ENCODE measurements around the gene SYCP2L.

Gene SYCP2L

DNA sequence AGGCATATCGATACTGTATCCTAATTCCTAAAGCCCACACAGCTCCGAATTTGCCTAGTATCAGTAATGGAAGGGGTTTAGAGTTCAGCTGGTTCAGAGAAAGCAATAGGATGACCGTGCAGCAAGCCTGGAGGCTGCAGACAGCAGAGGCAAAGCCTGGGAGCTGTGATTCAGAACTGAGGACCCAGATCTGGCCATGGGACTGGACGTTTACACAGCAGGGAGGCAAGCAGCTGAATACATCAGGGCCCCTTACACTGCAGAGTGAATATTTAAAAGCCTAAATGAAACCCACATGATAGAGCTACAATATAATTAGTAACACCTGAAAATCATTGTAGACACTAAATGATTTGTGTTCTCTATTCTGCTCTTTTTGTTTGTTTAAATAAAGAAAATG is 119.2 kb downstream of the SYCP2L start:
- intact Hi-C loops (cut with DNase I; ENCODE audit: low total_unique reads): no loop called here
- TF ChIP-seq, protein P1, sequence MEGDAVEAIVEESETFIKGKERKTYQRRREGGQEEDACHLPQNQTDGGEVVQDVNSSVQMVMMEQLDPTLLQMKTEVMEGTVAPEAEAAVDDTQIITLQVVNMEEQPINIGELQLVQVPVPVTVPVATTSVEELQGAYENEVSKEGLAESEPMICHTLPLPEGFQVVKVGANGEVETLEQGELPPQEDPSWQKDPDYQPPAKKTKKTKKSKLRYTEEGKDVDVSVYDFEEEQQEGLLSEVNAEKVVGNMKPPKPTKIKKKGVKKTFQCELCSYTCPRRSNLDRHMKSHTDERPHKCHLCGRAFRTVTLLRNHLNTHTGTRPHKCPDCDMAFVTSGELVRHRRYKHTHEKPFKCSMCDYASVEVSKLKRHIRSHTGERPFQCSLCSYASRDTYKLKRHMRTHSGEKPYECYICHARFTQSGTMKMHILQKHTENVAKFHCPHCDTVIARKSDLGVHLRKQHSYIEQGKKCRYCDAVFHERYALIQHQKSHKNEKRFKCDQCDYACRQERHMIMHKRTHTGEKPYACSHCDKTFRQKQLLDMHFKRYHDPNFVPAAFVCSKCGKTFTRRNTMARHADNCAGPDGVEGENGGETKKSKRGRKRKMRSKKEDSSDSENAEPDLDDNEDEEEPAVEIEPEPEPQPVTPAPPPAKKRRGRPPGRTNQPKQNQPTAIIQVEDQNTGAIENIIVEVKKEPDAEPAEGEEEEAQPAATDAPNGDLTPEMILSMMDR (IDR thresholded peaks at IDR 0.05): no peak
- Histone ChIP-seq H3K27ac (no peak overlapping the region), H3K9me3 (no peaks in the 10 kb centered on the region), H3K27me3 (peaks cover 0 to 4% of the 10 kb centered on the region in 2 donors), H3K4me3 (no peak overlapping the region), H3K4me1 (no peaks in the 10 kb centered on the region), H3K36me3 (no peaks in the 10 kb centered on the region)
- no peak for DNase-seq

DNA sequence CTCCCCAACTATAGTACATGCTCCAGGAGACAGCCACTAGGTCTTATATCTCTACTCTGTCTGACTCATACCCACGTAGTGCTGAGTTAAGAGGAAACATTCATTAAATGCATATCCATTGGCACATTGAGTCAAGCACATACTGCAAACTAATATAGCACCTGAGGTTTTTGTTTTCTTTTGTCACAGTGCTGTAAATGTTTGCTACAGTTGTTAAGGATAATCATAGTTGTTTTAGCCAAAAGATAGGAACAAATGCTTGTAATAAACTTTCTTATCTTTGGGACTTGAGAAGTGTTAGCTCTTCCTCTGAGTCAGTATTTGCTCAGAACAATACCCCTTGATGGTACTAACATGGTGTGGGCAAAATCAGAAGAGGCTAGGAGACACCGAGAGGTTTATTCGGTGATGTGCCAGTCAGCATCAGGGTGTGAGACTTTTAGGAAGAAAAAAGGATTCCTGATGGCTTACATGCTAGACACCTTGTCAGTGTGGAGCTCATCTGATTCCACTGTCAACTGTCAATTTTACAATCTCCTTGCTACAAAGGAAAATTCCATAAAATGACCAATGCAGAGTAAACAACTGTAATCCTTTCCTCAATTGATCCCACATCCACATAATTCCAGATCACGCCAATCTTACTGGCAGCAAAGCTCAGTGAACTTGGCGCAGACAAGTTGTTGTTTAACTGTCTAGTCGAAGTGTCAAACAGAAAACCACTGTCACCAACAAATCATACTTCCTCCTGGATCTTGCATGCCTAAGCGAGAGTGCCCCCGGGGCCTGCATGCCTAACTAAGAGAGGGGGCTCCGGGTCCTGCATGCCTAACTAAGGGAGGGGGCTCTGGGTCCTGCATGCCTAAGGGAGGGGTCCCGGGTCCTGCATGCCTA is 121.1 kb downstream of the SYCP2L start:
- no peaks in the 10 kb centered on the region for H3K36me3 ChIP-seq
- DNase-seq: no peak
- intact Hi-C loops (cut with DNase I; ENCODE audit: low total_unique reads): no loop called here
- no peaks in the 10 kb centered on the region for H3K9me3 ChIP-seq
- no peak overlapping the region for H3K4me3 ChIP-seq
- H3K27me3 ChIP-seq: peaks cover 0 to 4% of the 10 kb centered on the region in 2 donors
- TF ChIP-seq, protein P1 (IDR thresholded peaks at IDR 0.05): no peak
- no peak overlapping the region for H3K27ac ChIP-seq
- no peaks in the 10 kb centered on the region for H3K4me1 ChIP-seq

DNA sequence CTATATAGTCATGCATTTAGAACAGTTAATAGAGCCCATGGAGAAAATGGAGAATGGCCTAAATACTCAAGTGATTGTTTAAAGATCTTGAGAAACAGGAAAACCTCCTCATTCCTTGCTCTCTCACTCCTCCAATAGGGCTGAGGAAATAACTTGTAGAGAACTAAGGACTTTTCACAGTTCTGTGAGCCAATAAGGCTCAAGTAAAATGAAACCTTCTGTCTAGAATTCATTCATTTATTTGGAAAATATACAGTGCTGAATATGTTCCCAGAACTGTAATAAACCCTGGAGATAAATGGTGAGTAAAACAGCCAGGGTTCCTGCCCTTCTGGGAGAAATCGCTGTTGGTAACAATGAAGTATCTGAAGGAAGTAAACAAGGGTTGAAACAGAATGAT is 122.0 kb downstream of the SYCP2L start:
- Histone ChIP-seq H3K27me3 (peaks cover 0 to 5% of the 10 kb centered on the region in 2 donors), H3K9me3 (no peaks in the 10 kb centered on the region), H3K27ac (no peak overlapping the region), H3K4me3 (no peak overlapping the region), H3K4me1 (no peaks in the 10 kb centered on the region), H3K36me3 (no peaks in the 10 kb centered on the region)
- TF ChIP-seq, protein P1 (IDR thresholded peaks at IDR 0.05): no peak
- DNase-seq: no peak
- intact Hi-C loops (cut with DNase I; ENCODE audit: low total_unique reads): no loop called here

DNA sequence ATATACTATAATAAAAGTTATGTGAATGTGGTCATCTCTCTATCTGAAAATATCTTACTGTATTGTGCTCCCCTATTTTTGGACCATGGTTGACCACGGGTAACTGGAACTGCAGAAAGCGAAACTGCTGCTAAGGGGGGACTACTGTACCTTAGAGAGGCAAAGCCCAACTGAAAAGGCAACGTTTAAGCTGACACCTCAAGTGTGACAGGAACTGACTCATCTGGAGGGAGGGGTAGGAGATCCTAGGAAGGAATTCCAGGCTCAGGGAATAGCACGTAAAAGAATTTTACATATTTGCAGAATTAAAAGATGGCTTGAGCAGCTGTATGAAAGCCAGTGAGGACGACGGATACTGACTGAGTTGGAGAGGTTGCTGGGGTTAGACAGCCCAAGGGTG is 122.5 kb downstream of the SYCP2L start:
- peaks cover 0 to 6% of the 10 kb centered on the region in 2 donors for H3K27me3 ChIP-seq
- intact Hi-C loops (cut with DNase I; ENCODE audit: low total_unique reads): no loop called here
- TF ChIP-seq, protein P1 (IDR thresholded peaks at IDR 0.05): no peak
- H3K27ac ChIP-seq: no peak overlapping the region
- H3K9me3 ChIP-seq: no peaks in the 10 kb centered on the region
- no peak for DNase-seq
- H3K4me3 ChIP-seq: no peak overlapping the region
- H3K4me1 ChIP-seq: no peaks in the 10 kb centered on the region
- H3K36me3 ChIP-seq: no peaks in the 10 kb centered on the region

DNA sequence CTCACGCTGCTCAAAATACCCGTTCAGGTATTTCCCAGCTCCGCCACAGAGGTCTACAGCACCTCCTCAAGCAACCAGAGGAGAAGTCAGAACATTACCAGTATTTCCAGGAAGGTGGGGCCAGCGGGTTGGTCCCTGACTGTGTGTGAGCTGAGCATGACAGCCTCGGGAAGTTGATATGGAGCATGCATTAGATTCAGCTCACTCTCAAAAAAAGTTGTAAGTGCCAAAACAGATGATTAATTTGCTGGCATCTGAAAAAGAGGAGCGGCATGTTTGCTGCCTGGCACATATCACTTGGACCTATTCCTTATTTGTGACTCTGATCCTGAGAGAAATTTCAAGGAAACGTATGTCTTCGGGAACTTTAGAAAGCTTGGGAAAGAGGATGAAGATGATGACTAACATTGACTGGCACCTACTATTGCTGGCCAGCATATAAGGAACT is 125.0 kb downstream of the SYCP2L start:
- H3K27me3 ChIP-seq: peaks cover 0 to 9% of the 10 kb centered on the region in 2 donors
- TF ChIP-seq, protein P1 (IDR thresholded peaks at IDR 0.05): no peak
- intact Hi-C loops (cut with DNase I; ENCODE audit: low total_unique reads): no loop called here
- no peak overlapping the region for H3K4me3 ChIP-seq
- H3K36me3 ChIP-seq: no peaks in the 10 kb centered on the region
- no peak for DNase-seq
- no peak overlapping the region for H3K27ac ChIP-seq
- no peaks in the 10 kb centered on the region for H3K9me3 ChIP-seq
- H3K4me1 ChIP-seq: no peaks in the 10 kb centered on the region

Data from tibial artery (tissue), 4 donors.